NCI-H187 (cell line): Measurements from ENCODE around the gene NRXN3.

ENCODE experiments used
- DNase-seq, 2 experiments: peaks; one replicate each; lab custom pipeline; 2025; lab: John Stamatoyannopoulos, UW

Gene NRXN3

DNA sequence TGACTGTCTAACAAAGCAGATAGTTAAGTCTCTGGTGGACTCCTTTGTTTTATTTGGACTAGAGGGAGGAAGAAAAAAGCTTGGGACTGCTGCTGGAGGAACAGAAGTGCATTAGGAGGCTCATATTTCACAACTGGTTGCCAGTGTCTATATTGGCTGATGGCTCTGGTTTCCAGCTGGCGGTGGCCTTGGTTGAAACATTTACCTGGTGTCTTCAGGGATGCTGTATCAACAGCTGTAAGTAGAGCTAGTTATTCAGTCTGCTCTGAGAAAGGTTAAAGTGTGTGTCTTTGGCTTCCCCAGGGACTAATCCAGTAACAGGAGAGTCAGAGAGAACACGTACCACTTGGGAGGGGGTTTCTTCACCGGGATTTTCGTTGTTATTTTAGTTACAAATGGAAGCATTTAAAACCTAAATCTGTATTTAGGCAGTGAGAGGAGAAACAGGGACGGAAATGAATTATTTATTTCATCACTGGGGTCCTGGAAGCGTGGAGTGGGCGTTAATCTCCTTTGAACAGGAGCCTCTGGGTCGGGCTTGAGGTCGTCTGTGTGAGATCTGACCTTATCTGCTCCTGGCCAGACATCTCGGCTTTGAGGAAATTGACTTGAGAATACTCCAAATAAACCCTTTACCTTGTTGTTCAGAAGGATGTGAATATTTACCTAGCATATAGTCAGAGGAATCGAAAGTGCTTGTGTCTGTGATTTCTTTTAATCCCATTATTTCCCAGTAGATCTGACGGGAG is 149.9 kb downstream of the NRXN3 start:
- peak; percentile 63 to 86 for DNase-seq

- DNase-seq = no peak
Measured at GRCh38 chr14:78324353-78324752, 154.2 kb downstream of the NRXN3 start.

DNA sequence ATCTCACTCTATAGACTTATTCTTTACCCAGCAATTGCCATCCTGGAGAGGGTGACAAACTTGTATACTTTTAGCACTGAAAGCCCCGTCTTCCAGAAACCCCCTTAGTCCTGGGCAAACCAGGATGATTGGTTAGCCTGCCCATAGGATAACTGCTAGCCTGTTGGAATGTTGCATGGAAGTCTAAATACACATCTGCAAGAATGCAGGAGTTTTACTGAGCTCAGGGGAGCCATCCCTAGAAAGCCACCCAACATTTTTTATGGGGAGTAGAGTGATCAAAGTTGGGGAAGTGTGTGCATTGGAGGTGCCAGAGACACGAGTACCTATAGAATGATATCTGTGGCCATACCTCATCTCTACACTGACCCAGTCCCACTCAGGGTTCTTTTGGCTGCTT is 155.7 kb downstream of the NRXN3 start:
- DNase-seq = no peak

- DNase-seq = no peak
Measured at GRCh38 chr14:78327426-78328221, 157.5 kb downstream of the NRXN3 start.

GRCh38 chr14:78329371-78329770 is 159.2 kb downstream of the NRXN3 start:
- no peak for DNase-seq

DNA sequence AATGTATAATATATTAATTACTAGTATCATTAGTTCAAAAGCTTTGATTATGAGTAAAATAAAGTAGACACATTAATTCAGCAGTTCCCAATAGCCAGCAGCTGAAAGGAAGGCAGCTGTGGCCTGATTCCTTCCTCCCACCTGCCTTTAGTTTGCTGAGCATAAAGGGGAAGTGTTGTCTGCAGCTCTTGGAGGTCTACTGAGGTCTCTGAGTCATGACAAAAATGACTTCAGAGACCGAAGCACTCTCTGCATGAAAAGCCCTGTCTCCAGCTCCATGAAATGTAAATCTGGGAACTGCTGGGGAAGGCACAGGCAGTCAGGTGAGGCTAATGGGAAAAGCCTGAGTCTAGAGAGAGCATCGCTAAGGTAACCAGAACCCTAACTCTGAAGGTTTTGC is 165.4 kb downstream of the NRXN3 start:
- DNase-seq = peak in 1 of 2 experiments; percentile 23

DNA sequence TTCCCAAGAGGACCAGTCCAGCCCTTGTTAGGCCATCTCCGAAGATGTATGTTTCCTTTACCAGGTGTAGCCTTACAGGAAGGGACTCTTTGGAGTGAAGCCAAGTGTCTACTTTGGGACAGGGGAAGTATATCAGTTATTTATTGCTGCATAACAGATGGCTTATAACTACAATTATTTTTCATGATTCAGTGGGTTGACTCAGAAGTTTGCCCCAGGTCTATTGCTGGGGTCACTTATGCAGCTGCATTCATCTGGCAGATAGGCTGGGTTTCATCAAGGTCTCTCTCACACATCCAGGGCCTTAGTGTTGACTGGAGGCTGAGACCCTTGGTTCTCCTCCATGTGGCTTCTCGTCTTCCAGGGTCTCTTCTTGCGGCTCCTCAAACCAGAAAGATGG is 170.1 kb downstream of the NRXN3 start:
- no peak for DNase-seq

DNA sequence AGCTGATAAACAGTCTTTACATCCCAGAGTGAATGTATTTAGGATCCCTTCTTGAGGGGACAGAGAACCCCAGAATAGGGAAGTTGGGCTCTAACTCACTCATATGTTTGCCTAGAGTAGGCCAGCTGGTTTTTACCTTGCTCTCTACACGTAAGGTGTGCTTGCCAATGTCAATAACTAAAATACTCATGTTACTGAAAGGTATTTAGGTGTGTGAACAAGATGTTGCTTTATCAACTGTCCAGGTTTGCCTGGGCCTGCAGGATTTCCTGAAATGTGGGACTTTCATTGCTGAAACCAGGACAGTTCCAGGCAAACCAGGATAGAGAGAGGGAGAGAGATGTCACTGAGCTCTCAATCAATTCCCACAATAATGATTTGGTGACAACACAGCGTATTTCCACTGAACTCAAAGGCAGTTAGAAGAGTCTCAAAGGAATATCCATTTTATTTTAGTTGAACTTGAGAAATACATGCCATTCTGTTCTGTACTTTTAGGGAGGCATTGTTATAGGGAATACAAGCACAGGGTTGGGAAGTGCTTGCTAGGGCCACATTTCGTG is 171.7 kb downstream of the NRXN3 start:
- DNase-seq = no peak

DNA sequence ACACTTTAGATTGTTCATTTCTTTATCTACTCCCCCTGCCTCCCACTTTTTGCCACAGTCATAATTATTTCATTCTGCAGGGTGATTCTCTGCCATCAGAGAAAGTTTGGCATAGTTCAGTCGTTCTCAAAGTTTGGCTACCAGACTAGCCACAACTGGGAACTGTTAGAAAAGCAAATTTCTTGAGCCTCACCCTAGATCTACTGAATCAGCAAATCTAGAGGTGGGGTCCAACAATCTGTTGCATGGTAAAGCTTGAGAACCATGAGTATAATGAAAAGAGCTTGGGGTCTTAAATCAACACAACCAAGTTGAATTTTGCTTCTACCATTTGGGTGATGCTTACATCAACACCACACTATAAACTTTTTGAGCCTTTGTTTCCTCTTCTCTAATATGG is 172.7 kb downstream of the NRXN3 start:
- DNase-seq = no peak

- no peak for DNase-seq
Measured at GRCh38 chr14:78344290-78344689, 174.1 kb downstream of the NRXN3 start.

DNA sequence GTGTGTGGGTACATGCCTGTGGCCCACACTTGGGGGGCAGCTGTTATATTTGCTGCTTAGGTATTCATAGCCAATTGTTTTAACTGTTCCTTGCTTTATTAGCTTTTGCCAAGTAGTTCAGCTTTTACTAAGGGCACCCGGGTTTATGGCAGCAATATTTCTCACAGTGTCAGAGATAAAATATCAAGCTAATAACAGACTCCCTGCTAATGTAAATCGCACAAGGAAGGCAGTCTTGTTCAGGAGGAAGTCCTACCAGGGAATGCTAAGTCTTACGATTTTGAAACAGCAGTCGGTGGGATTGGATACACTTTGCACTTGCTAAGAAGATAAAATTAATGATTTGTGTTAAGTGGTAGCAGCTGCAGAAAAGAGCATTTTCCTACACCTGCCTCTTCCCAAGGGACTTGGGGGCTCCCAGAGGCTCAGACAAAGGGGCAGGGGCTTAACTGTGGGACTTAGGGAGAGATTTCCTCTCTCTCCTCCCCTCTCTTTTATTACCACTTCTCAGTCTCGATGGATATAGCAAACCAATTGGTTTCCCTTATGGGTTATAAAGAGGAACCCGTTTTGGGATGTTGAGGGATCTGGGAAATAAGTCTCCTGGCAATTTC is 175.1 kb downstream of the NRXN3 start:
- peak; percentile 65 to 80 for DNase-seq

DNA sequence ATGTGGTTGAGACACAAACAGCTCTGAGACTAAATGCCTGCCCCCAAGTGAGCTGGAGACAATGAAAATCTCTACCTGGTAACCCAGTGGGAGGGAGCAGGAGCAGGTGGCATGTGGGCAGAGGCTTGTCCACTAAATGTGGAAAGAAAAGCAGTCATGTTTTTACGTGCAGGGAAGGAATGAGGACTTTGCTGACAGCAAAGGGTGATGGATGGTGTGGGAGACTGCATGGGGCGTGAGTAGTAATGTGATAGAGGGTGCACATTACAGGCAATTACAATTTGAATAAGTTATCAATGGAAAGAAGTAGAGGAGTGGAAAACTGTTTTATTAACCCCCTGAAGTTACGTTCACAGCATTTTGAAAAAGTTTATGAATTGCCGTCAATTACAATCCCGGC is 176.6 kb downstream of the NRXN3 start:
- peak in 1 of 2 experiments; percentile 61 for DNase-seq

DNA sequence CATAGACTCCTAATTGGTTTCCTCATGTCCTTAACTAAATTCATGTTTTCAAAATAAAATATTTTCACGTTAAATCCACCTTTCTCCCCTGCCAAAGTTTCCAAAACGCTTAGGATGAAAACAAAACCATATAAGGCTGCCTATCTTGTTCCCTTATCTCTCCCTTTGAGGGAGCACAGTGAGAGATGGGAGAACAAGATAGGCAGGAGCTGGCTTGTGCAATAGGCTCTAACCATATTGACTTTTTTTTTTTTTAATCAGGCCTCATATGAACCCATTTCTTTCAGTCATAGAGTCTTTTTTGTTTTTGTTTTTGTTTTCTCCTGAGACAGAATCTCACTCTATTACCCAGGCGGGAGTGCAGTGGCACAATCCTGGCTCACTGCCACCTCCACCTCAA is 184.9 kb downstream of the NRXN3 start:
- DNase-seq = no peak

GRCh38 chr14:78356391-78356790 is 186.2 kb downstream of the NRXN3 start:
- no peak for DNase-seq

- no peak for DNase-seq
Measured at GRCh38 chr14:78358591-78358990, 188.4 kb downstream of the NRXN3 start.

DNA sequence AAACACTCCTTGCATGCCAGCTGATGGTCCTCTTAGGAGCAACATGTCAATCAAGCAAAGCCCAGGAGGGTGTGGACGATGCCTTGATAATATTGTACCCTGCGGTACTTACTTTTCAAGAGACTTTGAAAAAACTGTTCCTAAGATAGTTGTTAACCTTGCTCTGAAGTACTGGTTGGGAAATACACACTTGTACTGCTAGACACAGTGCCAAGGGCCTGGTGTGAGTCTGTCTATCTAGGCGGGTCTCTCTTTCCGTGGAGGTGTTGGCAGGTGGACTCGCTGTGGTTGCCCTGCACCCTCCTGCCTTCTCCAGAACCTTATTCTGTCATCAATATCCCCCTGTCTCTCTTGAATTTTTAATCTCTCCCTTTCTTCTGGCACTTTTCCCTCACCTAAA is 189.4 kb downstream of the NRXN3 start:
- DNase-seq = no peak

GRCh38 chr14:78363008-78363407 is 192.8 kb downstream of the NRXN3 start:
- peak; percentile 50 to 74 for DNase-seq

GRCh38 chr14:78367355-78367754 is 197.2 kb downstream of the NRXN3 start:
- DNase-seq = no peak

GRCh38 chr14:78383060-78383459 is 212.9 kb downstream of the NRXN3 start:
- no peak for DNase-seq

- DNase-seq = no peak
Measured at GRCh38 chr14:78398216-78398615, 228.0 kb downstream of the NRXN3 start.

GRCh38 chr14:78399316-78399889 is 229.2 kb downstream of the NRXN3 start:
- DNase-seq = no peak

GRCh38 chr14:78401866-78402265 is 231.7 kb downstream of the NRXN3 start:
- no peak for DNase-seq
